ENCODE results near the gene RPS16.

DNA sequence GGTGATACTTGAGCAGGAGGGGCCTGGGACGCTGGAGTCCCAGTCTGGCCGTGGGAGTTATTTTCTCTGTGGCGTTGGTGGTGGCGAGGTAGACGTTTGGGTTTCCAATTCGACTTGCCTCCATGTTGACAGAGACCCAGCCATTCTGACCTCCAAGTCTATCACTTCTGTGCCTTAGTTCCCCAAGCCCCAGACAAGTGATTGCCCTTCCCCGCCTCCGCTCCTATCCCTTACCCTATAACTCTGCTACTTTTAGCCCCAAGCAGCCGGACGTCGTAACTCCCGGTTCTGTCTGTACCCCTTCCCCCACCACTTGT is 45.4 kb upstream of the RPS16 start:
- TF ChIP-seq, protein P1, sequence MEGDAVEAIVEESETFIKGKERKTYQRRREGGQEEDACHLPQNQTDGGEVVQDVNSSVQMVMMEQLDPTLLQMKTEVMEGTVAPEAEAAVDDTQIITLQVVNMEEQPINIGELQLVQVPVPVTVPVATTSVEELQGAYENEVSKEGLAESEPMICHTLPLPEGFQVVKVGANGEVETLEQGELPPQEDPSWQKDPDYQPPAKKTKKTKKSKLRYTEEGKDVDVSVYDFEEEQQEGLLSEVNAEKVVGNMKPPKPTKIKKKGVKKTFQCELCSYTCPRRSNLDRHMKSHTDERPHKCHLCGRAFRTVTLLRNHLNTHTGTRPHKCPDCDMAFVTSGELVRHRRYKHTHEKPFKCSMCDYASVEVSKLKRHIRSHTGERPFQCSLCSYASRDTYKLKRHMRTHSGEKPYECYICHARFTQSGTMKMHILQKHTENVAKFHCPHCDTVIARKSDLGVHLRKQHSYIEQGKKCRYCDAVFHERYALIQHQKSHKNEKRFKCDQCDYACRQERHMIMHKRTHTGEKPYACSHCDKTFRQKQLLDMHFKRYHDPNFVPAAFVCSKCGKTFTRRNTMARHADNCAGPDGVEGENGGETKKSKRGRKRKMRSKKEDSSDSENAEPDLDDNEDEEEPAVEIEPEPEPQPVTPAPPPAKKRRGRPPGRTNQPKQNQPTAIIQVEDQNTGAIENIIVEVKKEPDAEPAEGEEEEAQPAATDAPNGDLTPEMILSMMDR (IDR thresholded peaks at IDR 0.05), result no peak
- no peak for TF ChIP-seq EZH2 (IDR thresholded peaks at IDR 0.05; ENCODE audit: borderline replicate concordance, insufficient read depth, low read depth, low read length, poor library complexity, severe bottlenecking)
